ENCODE measurements around the gene AIFM3. TPM values are rescaled to one million over a fixed set of nuclear protein-coding genes. Genes with fewer than 3 reads are reported as not detected.
"Not testable (repeated sequence)": the region's sequence is repeated elsewhere in the genome, so short reads cannot be mapped to it uniquely, and the experiment has no call there.

The AIFM3 gene
- total and polyA plus RNA-seq, 2 donors (not counting 3 experiments of a cell fraction or from before 2014, with no cell fraction given) = 0.15 TPM; not detected in 1

DNA sequence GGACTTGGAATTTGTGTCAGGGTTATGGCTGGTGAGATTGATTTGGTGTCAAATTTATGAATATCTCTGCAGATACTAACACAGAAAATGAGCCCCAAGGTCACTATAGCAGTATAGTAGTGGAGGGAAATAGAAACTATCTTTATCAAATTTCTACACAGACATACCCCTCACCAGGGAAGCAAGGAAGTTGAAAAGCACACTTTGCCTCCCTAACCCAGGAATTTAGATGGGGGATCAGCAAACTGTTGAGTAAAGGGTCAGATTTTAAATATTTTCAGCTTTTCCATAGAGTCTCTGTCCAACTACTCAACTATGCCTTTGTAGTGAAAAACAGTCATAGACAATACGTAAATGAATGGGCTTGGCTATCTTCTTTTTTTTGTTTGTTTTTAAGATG, 37.1 kb upstream of the AIFM3 start:
- intact Hi-C loops (cut with micrococcal nuclease) (no loop called here), dilution Hi-C loops (cut with MboI; ENCODE audit: extremely low pct_ligation_motif_present, low sequenced_read_pairs) (no loop called here)
- Histone ChIP-seq H3K36me3 (ENCODE audit: control insufficient read depth in 2 of 2, extremely low read depth in 1 of 2, insufficient read depth in 2 of 2, low read length in 2 of 2) (peaks cover 4 to 6% of the 10 kb centered on the region in 2 experiments), H3K27me3 (ENCODE audit: control insufficient read depth in 2 of 2, insufficient read depth in 2 of 2, low read length in 2 of 2) (no peaks in the 10 kb centered on the region), H3K9ac (replicated peaks; ENCODE audit: extremely low read depth, insufficient read depth, low read length) (no peak overlapping the region), H3K79me2 (ENCODE audit: control insufficient read depth, insufficient read depth, low read length) (peaks cover 96% of the 10 kb centered on the region), H3K4me3 (replicated peaks in 1 of 3; ENCODE audit: insufficient read depth in 1 of 3, low read depth in 1 of 3, low read length in 3 of 3) (no peak overlapping the region), H3K9me1 (replicated peaks; ENCODE audit: control insufficient read depth, extremely low read depth, insufficient read depth, low read length) (no peaks in the 10 kb centered on the region), H2AFZ (ENCODE audit: low read depth, low read length) (no peak overlapping the region), H4K20me1 (replicated peaks; ENCODE audit: control insufficient read depth, extremely low read depth, insufficient read depth, low read length) (peaks cover 13% of the 10 kb centered on the region), H3K9me3 (replicated peaks; ENCODE audit: control insufficient read depth, insufficient read depth, low read length) (no peaks in the 10 kb centered on the region), H3K4me1 (ENCODE audit: control insufficient read depth, extremely low read depth, insufficient read depth, low read length) (no peaks in the 10 kb centered on the region), H3K27ac (ENCODE audit: insufficient read depth, low read depth, low read length) (no peak overlapping the region), H3K4me2 (ENCODE audit: insufficient read depth, low read length) (no peak overlapping the region)
- DNase-seq (ENCODE audit: low read depth, low spot score) = no peak
- TF ChIP-seq POLR2AphosphoS5 (IDR thresholded peaks at IDR 0.05; ENCODE audit: insufficient read depth, low read depth, low read length) (no peak), FOS (IDR thresholded peaks at IDR 0.05; ENCODE audit: borderline replicate concordance, insufficient read depth, low read length) (no peak), JUN (IDR thresholded peaks at IDR 0.05; ENCODE audit: borderline replicate concordance, insufficient read depth, insufficient read length, low read depth) (no peak), MYC (IDR thresholded peaks at IDR 0.05; ENCODE audit: low read depth, low read length) (no peak), GATA2 (IDR thresholded peaks at IDR 0.05; ENCODE audit: insufficient read depth, insufficient read length, low read depth, low read length) (no peak)
- CTCF ChIA-PET = interaction anchor here (1.1 kb wide), 1 partner anchor 13 kb away, joined by 3 read pairs; the partner anchor contains the start of gene CRKL
- BruUV-seq (replicated peaks) = no TSS peak
- no peak for FAIRE-seq
- POLR2A ChIA-PET = no interaction called here

DNA sequence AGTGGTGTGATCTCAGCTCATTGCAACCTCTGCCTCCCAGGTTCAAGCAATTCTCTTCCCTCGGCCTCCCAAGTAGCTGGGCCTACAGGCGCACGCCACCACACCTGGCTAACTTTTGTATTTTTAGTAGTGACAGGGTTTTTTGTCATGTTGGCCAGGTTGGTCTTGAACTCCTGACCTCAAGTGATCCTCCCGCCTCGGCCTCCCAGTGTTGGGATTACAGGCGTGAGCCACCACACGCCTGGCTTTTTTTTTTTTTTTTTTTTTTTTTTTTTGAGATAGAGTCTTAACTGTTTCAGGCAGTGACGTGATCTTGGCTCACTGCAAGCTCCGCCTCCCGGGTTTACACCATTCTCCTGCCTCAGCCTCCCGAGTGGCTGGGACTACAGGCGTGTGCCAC, 36.6 kb upstream of the AIFM3 start:
- FAIRE-seq; dilution Hi-C loops (cut with MboI; ENCODE audit: extremely low pct_ligation_motif_present, low sequenced_read_pairs); H3K9me3 ChIP-seq (replicated peaks; ENCODE audit: control insufficient read depth, insufficient read depth, low read length); H3K27ac ChIP-seq (ENCODE audit: insufficient read depth, low read depth, low read length); DNase-seq (ENCODE audit: low read depth, low spot score); H3K36me3 ChIP-seq (ENCODE audit: control insufficient read depth in 2 of 2, extremely low read depth in 1 of 2, insufficient read depth in 2 of 2, low read length in 2 of 2); H3K4me3 ChIP-seq (replicated peaks in 1 of 3; ENCODE audit: insufficient read depth in 1 of 3, low read depth in 1 of 3, low read length in 3 of 3); H3K27me3 ChIP-seq (ENCODE audit: control insufficient read depth in 2 of 2, insufficient read depth in 2 of 2, low read length in 2 of 2); POLR2A ChIA-PET; H3K4me1 ChIP-seq (ENCODE audit: control insufficient read depth, extremely low read depth, insufficient read depth, low read length); intact Hi-C loops (cut with micrococcal nuclease); H3K9me1 ChIP-seq (replicated peaks; ENCODE audit: control insufficient read depth, extremely low read depth, insufficient read depth, low read length); BruUV-seq (replicated peaks); H3K4me2 ChIP-seq (ENCODE audit: insufficient read depth, low read length); H2AFZ ChIP-seq (ENCODE audit: low read depth, low read length); H3K9ac ChIP-seq (replicated peaks; ENCODE audit: extremely low read depth, insufficient read depth, low read length): not testable (repeated sequence)
- H4K20me1 ChIP-seq (replicated peaks; ENCODE audit: control insufficient read depth, extremely low read depth, insufficient read depth, low read length) = peaks cover 13% of the 10 kb centered on the region
- H3K79me2 ChIP-seq (ENCODE audit: control insufficient read depth, insufficient read depth, low read length) = peaks cover 96% of the 10 kb centered on the region
- CTCF ChIA-PET = interaction anchor here (1.1 kb wide), 1 partner anchor 13 kb away, joined by 3 read pairs; the partner anchor contains the start of gene CRKL

All from endothelial cell of umbilical vein (primary cell).